Liver (tissue), 9 donors: ENCODE data around the gene NQO2. TPM values are rescaled to one million over a fixed set of nuclear protein-coding genes. Genes with fewer than 3 reads are reported as not detected.

Experiments used
- DNase-seq: peaks from one replicate; pipeline ENCODE4 v3.0.0-alpha.2; 2017; ENCODE audit warnings: low spot score
- H3K27ac ChIP-seq, 2 donors: one replicate each; pipeline ENCODE4 v1.7.0; 2013; ENCODE audit warnings: inconsistent platforms in 2 of 2, low read length in 2 of 2, control low read depth in 1 of 2, low read depth in 1 of 2, mild to moderate bottlenecking in 1 of 2
- H3K27me3 ChIP-seq, 4 donors: one replicate each; pipeline versions ENCODE4 v1.6.1 to v1.7.0; 2013; ENCODE audit warnings: low read length in 3 of 4, inconsistent platforms in 1 of 4, mild to moderate bottlenecking in 1 of 4, moderate library complexity in 1 of 4; ENCODE audit not compliant: control insufficient read depth in 4 of 4, insufficient read depth in 4 of 4
- H3K36me3 ChIP-seq, 4 donors: one replicate each; pipeline versions ENCODE4 v1.6.1 to v1.7.0; 2013; ENCODE audit warnings: low read length in 3 of 4, mild to moderate bottlenecking in 3 of 4, low read depth in 1 of 4, moderate library complexity in 1 of 4; ENCODE audit not compliant: control insufficient read depth in 4 of 4, insufficient read depth in 3 of 4
- H3K4me1 ChIP-seq, 4 donors: one replicate each; pipeline versions ENCODE4 v1.6.1 to v1.7.0; 2013; ENCODE audit warnings: low read length in 3 of 4, mild to moderate bottlenecking in 3 of 4, moderate library complexity in 1 of 4; ENCODE audit not compliant: control insufficient read depth in 4 of 4, insufficient read depth in 4 of 4
- H3K4me3 ChIP-seq, 3 donors: one replicate each; pipeline versions ENCODE4 v1.6.1 to v1.7.0; 2013; ENCODE audit warnings: low read length in 3 of 3, control low read depth in 1 of 3, low read depth in 1 of 3, mild to moderate bottlenecking in 1 of 3
- H3K9ac ChIP-seq, 2 donors: one replicate each; pipeline ENCODE4 v1.7.0; 2013; ENCODE audit warnings: low read length in 2 of 2, mild to moderate bottlenecking in 2 of 2, moderate library complexity in 2 of 2, control low read depth in 1 of 2, low read depth in 1 of 2
- H3K9me3 ChIP-seq, 4 donors: one replicate each; pipeline versions ENCODE4 v1.6.1 to v1.7.0; 2013; ENCODE audit warnings: low read length in 3 of 4; ENCODE audit not compliant: control insufficient read depth in 4 of 4
- EGR1 ChIP-seq, 2 donors: IDR thresholded peaks; 2 replicates each; pipeline ENCODE4 v1.6.1; 2016 to 2018; ENCODE audit warnings: antibody characterized with exemption in 2 of 2, low read depth in 2 of 2
- FOXA1 ChIP-seq: IDR thresholded peaks from 2 replicates; pipeline ENCODE4 v1.6.1; 2016; ENCODE audit warnings: antibody characterized with exemption
- GABPA ChIP-seq, 2 donors: IDR thresholded peaks in 1 of 2; conservative IDR thresholded peaks in 1 of 2; 2 replicates each; pipeline ENCODE4 v1.6.1; 2016; ENCODE audit warnings: antibody characterized with exemption in 2 of 2, mild to moderate bottlenecking in 1 of 2, moderate library complexity in 1 of 2
- HNF4A ChIP-seq, 2 donors: conservative IDR thresholded peaks; 2 replicates each; pipeline ENCODE4 v1.6.1; 2016; ENCODE audit warnings: antibody characterized with exemption in 2 of 2, mild to moderate bottlenecking in 2 of 2
- HNF4G ChIP-seq: IDR thresholded peaks from 2 replicates; pipeline ENCODE4 v1.6.1; 2016; ENCODE audit warnings: antibody characterized with exemption
- JUND ChIP-seq, 2 donors: IDR thresholded peaks; 2 replicates each; pipeline ENCODE4 v1.6.1; 2016; ENCODE audit warnings: antibody characterized with exemption in 2 of 2
- NR2F2 ChIP-seq: IDR thresholded peaks from 2 replicates; pipeline ENCODE4 v1.6.1; 2016; ENCODE audit warnings: antibody characterized with exemption
- RAD21 ChIP-seq, 2 donors: IDR thresholded peaks; 2 replicates each; pipeline ENCODE4 v1.6.1; 2016; ENCODE audit warnings: antibody characterized with exemption in 2 of 2, mild to moderate bottlenecking in 2 of 2
- TAF1 ChIP-seq: conservative IDR thresholded peaks from 2 replicates; pipeline ENCODE4 v1.6.1; 2016; ENCODE audit warnings: antibody characterized with exemption, mild to moderate bottlenecking
- YY1 ChIP-seq: IDR thresholded peaks from 2 replicates; pipeline ENCODE4 v1.6.1; 2016; ENCODE audit warnings: antibody characterized with exemption, mild to moderate bottlenecking
- WGBS: extraction: QIAGEN DNeasy Blood & Tissue Kit; methylation state at CpG from one replicate; pipeline ENCODE4 v1.1.7; 2013; 5-methylcytosine and 5-hydroxymethylcytosine counted together
- polyA plus RNA-seq, 2 donors: library from polyadenylated mRNA; stranded (reverse) in 1 of 2; unstranded in 1 of 2; fragments of 200-250 nt in 1 of 2; fragments of >200 nt in 1 of 2; fragmentation: Nextera tagmentation in 1 of 2; extraction: Ambion mirVana in 1 of 2; gene quantifications; one replicate each; pipeline versions ENCODE4 v1.2.1 to v1.2.3, GENCODE V29; 2013 to 2015
- total RNA-seq, 2 donors: library from RNA; depleted of rRNA; stranded (reverse); fragments of >200 nt; gene quantifications; one replicate each; pipeline ENCODE4 v1.2.3, GENCODE V29; 2014
- TF ChIP-seq, protein P1 (sequence below): IDR thresholded peaks from 2 replicates; pipeline ENCODE4 v1.6.1; 2016; ENCODE audit warnings: antibody characterized with exemption
- TF ChIP-seq, protein P2 (sequence below): fragments of 150-350 bp; IDR thresholded peaks from 2 replicates; pipeline ENCODE4 v1.5.1; 2017; ENCODE audit warnings: improper control_type of control experiment, low read depth, low read length; ENCODE audit not compliant: missing input control
- TF ChIP-seq, protein P3 (sequence below): IDR thresholded peaks from 2 replicates; pipeline ENCODE4 v1.6.1; 2016; ENCODE audit warnings: antibody characterized with exemption
- TF ChIP-seq, protein P4 (sequence below): IDR thresholded peaks from 2 replicates; pipeline ENCODE4 v1.6.1; 2016; ENCODE audit warnings: antibody characterized with exemption
- donor health status: healthy.
- donor health status: healthy.
- donor health status: healthy.
- donor health status: healthy.
- donor health status: healthy.

NQO2 gene
- total and polyA plus RNA-seq, 4 donors, result 11.5 to 127 (median 92.7) TPM

- Histone ChIP-seq H3K36me3 (no peaks in the 10 kb centered on the region), H3K9me3 (no peaks in the 10 kb centered on the region), H3K9ac (no peak overlapping the region), H3K27me3 (no peaks in the 10 kb centered on the region), H3K27ac (no peak overlapping the region), H3K4me3 (no peak overlapping the region), H3K4me1 (peaks cover 0 to 5% (median 0%) of the 10 kb centered on the region in 4 donors)
- TF ChIP-seq, protein P1, sequence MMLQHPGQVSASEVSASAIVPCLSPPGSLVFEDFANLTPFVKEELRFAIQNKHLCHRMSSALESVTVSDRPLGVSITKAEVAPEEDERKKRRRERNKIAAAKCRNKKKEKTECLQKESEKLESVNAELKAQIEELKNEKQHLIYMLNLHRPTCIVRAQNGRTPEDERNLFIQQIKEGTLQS, result no peak
- no peak for TF ChIP-seq HNF4G
- TF ChIP-seq RAD21 (IDR thresholded peaks at IDR 0.05), result no peak
- TF ChIP-seq HNF4A (conservative IDR thresholded peaks at IDR 0.05), result no peak
- TF ChIP-seq, protein P2, sequence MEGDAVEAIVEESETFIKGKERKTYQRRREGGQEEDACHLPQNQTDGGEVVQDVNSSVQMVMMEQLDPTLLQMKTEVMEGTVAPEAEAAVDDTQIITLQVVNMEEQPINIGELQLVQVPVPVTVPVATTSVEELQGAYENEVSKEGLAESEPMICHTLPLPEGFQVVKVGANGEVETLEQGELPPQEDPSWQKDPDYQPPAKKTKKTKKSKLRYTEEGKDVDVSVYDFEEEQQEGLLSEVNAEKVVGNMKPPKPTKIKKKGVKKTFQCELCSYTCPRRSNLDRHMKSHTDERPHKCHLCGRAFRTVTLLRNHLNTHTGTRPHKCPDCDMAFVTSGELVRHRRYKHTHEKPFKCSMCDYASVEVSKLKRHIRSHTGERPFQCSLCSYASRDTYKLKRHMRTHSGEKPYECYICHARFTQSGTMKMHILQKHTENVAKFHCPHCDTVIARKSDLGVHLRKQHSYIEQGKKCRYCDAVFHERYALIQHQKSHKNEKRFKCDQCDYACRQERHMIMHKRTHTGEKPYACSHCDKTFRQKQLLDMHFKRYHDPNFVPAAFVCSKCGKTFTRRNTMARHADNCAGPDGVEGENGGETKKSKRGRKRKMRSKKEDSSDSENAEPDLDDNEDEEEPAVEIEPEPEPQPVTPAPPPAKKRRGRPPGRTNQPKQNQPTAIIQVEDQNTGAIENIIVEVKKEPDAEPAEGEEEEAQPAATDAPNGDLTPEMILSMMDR, result no peak
- TF ChIP-seq YY1, result no peak
- no peak for TF ChIP-seq FOXA1
- TF ChIP-seq JUND (IDR thresholded peaks at IDR 0.05), result no peak
- TF ChIP-seq TAF1, result no peak
- TF ChIP-seq, protein P3, sequence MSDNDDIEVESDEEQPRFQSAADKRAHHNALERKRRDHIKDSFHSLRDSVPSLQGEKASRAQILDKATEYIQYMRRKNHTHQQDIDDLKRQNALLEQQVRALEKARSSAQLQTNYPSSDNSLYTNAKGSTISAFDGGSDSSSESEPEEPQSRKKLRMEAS, result no peak
- TF ChIP-seq GABPA (IDR thresholded peaks at IDR 0.05 in 1 of 2, conservative IDR thresholded peaks at IDR 0.05 in 1 of 2), result no peak
- 76% methylated on average over 7 of the region's 7 CpGs for WGBS
- no peak for DNase-seq
Measured at GRCh38 chr6:2976571-2977085, 23.1 kb upstream of the NQO2 start.

GRCh38 chr6:2977290-2977689, 22.4 kb upstream of the NQO2 start:
- H3K4me3 ChIP-seq, result no peak overlapping the region
- H3K36me3 ChIP-seq, result no peaks in the 10 kb centered on the region
- no peak for DNase-seq
- no peaks in the 10 kb centered on the region for H3K9me3 ChIP-seq
- TF ChIP-seq HNF4G, result no peak
- TF ChIP-seq FOXA1, result no peak
- TF ChIP-seq TAF1, result no peak
- TF ChIP-seq EGR1 (IDR thresholded peaks at IDR 0.05; ENCODE audit: low read depth in 2 of 2), result no peak
- TF ChIP-seq, protein P1, result no peak
- H3K4me1 ChIP-seq, result no peaks in the 10 kb centered on the region
- H3K27ac ChIP-seq, result no peak overlapping the region
- WGBS, result 78% methylated on average over 5 of the region's 5 CpGs
- no peak overlapping the region for H3K9ac ChIP-seq
- no peaks in the 10 kb centered on the region for H3K27me3 ChIP-seq

DNA sequence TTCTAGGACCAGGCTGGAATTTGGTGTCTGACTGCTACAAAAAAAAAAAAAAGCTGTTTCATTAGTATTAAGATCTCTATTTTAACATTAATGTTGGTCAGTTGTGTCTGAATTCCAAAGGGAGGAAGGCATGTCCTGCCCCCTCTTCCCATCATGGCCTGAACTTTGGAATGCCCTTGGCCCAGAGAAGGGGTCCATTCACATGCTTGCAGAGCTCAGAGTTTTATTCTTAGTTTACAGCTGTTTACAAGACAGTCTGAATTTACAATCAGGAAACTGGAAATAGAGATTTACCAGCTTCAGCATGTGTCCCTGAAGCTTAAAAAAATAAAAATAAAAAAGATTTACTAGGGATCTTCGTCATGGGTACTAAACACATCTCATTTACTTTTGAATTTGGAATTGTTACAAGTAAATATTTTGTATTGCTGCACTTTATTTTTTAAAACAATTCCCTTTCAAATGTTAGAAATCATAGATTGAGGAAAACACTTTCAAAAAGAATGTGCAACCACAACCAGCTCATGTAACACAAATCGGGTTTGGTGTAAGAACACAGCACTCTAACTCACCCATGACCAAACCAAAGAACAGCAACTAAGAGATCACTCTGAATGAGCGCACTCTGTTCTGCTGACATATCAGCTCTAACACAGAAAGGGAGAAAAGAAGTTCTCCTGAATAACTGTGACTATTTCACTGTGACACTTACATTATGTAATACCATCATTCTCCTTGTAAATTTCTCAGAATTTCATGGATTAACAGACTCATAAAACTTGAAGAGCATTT, 21.7 kb upstream of the NQO2 start:
- Histone ChIP-seq H3K4me1 (no peaks in the 10 kb centered on the region), H3K27me3 (no peaks in the 10 kb centered on the region), H3K9me3 (no peaks in the 10 kb centered on the region), H3K9ac (no peak overlapping the region), H3K36me3 (no peaks in the 10 kb centered on the region), H3K4me3 (no peak overlapping the region), H3K27ac (no peak overlapping the region)
- no peak for DNase-seq
- TF ChIP-seq, protein P4, sequence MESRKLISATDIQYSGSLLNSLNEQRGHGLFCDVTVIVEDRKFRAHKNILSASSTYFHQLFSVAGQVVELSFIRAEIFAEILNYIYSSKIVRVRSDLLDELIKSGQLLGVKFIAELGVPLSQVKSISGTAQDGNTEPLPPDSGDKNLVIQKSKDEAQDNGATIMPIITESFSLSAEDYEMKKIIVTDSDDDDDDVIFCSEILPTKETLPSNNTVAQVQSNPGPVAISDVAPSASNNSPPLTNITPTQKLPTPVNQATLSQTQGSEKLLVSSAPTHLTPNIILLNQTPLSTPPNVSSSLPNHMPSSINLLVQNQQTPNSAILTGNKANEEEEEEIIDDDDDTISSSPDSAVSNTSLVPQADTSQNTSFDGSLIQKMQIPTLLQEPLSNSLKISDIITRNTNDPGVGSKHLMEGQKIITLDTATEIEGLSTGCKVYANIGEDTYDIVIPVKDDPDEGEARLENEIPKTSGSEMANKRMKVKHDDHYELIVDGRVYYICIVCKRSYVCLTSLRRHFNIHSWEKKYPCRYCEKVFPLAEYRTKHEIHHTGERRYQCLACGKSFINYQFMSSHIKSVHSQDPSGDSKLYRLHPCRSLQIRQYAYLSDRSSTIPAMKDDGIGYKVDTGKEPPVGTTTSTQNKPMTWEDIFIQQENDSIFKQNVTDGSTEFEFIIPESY, result no peak
- peak; percentile 64 for TF ChIP-seq NR2F2
- TF ChIP-seq, protein P1, result no peak
- TF ChIP-seq, protein P3, result peak; percentile 18
- WGBS, result 85% methylated on average over 3 of the region's 3 CpGs
